HG03460 (cell line): ENCODE data around the gene TEX264.

Source experiments
- ATAC-seq: cut with Tn5 transposase; IDR thresholded peaks from one replicate; pipeline ENCODE4 v1.9.1; 2021; ENCODE audit not compliant: unreplicated experiment

The TEX264 gene

DNA sequence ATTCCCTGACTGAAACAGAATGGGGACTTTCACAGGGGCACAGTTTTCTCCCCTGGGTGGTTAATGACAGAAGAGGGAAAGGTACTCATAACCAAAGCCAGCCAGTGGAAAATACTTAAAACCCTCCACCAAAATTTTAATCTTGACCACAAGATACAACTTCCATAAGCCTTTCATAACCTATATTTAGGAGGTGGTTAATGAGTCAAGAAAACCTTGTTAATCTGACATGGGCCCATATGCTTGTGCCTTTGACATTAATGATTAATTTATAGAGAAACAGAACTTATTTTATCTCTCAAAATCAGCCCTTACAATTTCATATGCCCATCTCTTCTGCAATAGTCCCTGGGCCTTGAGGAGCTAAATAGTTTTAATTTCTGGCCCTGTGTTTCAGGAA is 76.8 kb downstream of the TEX264 start:
- ATAC-seq, result no peak

DNA sequence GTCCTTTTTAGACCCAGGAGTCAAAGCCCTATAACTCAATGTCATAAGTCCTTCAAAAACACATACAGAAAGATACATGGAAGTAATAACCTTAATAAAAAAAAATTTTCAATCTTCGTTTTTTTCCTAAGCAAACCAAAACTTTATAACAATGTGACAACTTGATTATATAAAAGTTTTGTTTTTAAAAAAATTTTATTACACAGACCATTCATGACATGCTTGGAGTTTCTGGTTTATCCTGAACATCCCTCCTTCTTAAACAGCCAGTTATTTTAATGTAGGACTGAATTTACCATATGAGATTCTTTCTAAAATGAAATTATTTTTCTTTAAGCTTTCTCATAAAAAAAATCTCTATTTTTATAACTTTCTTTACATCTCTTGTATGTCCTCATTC is 77.3 kb downstream of the TEX264 start:
- no peak for ATAC-seq

DNA sequence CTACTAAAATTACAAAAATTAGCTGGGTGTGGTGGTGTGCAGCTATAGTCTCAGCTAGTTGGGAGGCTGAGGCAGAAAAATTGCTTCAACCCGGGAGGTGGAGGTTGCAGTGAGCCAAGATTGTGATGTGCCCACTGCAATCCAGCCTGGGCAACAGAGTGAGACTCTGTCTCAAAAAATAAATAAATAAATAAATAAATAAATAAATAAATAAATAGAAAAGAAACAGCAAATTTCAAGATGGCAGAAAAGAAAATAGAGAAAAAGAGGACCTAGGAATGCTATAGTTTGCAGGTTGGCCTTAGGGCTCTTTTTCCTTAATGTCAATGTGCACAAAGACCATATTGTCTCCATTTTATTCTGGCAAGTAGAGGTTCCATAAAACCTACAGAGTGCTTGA is 79.8 kb downstream of the TEX264 start:
- no peak for ATAC-seq

DNA sequence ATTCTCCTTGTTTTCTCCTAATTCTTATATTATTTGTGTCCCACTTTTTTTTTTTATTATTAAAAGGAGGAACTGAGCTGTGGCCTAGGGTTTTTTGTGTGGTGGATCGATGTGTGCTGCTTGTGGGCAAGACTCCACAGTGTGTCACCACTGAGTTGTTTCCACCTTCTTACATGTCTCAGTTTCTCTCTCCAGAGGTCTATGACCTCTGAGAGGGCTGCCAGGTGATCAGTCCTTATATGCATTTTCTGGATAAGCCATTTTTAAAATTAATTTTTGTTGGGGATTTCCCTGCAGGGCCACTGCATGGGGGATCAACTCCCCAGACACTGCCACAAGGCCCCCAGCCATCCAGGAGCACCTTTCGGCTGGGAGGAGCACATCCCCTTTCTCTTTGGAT is 80.2 kb downstream of the TEX264 start:
- ATAC-seq, result no peak
